Umbilical cord (tissue), 2 donors: ENCODE measurements around the gene F5. TPM values are rescaled to one million over a fixed set of nuclear protein-coding genes. Genes with fewer than 3 reads are reported as not detected.

Source experiments
- DNase-seq: peaks from one replicate; pipeline ENCODE4 v3.0.0-alpha.2; 2015; ENCODE audit warnings: low spot score
- total RNA-seq: library from RNA; depleted of rRNA; stranded (reverse); fragments of >200 nt; gene quantifications from one replicate; pipeline ENCODE4 v1.2.3, GENCODE V29; 2014; ENCODE audit warnings: low replicate concordance; ENCODE audit not compliant: insufficient read depth

The F5 gene
- total RNA-seq, 1 donor from 2014 or later = 2.9 TPM

DNA sequence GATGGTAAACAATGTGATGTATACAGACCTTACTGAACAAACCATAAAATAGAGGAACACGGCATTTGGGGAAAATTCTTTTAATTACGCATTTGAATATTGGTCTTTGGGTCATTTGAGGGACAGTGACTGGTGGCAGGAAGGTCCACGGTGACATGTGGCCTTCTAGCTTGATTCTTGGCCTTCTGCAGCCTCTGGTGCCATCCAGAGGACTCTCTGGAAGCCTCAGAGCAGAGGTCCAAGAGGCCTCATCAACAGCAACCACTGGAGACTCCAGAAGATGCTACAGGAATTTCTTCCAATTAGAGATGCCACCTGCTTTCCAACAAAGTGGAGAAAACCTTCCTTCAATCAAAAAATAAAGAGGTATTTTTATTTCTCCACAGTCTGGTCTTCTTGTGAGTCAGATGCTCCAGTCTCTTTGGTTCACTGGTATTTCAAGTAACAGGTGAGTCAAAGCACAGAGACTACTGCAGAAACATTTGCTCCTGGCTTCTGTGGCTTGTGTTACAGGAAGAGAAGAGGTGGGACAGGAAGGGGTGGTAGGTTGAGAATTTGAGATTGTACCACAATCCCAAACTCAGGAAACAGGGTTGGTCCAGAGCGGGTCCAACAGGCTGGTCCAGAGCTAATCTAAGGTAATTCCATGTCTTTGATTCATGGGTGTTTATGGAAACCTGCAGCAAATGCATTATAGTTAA is 2.7 kb upstream of the F5 start:
- DNase-seq = no peak

DNA sequence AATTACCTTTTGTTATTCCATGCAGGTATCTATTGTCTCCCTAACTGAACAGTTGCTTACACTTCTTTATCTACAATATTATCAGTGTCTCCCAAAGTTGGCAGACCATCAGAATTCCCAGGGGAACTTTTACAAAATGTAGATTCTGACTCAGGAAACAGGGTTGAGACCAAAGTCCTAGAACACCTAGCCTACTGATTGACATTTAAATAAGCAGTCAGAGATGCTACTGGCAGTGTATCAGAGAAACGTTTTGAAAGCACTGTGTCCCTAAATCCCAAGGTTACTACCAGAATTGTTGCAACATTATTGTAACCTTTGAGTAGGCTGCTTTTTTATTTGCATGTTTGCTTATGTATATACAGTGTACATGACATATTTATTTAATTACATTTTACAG is 1.8 kb upstream of the F5 start:
- no peak for DNase-seq

DNA sequence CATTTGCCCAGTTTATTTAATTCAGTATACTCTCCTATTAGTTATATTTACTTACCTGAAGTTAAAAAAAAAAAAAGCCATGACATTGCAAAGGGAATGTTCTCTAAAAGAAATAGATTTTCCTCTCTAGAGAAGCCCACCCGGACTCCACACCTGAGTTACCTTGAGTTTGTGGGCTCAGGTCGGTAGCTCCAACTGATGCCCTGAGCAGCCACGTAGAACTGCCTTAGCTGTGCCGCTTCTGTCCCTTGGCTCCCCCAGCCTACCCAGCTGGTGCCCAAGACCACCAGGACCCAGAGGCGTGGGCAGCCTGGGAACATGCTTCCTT is 250 bp downstream of the F5 start:
- no peak for DNase-seq

DNA sequence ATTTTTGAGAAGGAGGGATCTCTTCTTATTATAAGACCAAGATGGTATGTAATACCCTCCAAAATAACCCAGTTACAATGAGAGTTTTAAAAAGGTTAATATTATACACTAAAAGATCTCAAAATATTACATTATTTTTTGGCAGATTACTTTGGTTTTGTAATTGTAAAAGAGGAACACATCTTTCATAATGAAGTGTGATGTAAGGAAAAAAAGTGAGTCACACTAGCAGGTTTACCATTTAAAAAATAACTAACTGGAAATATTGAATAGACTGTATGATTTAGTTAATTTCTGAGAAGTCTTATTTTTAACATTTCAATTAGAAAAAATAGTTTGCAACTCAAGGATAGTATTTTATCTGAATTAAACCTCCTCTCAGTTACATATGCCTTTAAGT is 1.1 kb downstream of the F5 start:
- DNase-seq = no peak

DNA sequence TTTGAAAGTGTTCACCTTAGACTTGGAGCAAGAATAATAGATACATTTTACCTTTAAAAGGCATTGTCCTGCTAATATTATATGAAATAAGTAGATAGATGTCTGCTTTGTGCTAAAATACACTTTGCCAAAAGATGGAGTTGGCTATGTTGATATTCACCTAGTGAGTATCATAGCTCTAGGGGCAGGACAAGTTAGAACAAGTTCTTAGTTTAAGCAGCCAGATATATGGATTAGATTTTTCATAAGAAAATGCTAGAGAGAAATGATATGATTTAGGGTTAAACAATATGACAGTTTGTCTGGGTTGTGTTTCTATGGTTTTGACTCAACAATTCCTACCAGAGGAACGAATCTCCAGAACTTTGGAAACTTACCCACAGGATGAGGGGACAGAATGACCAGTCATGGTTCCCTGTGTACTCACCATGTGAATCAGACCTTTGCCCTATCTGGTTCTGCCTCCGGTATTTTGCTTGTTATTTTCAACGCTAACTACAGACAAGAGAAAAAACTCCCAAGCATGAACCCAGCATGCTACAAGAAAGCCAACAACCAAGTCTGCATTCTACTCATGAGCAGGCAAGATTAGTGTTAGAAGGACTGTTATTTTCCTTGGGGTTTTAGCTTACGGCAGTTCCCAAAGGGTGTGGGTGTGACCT is 1.7 kb downstream of the F5 start:
- DNase-seq = peak; percentile 38

DNA sequence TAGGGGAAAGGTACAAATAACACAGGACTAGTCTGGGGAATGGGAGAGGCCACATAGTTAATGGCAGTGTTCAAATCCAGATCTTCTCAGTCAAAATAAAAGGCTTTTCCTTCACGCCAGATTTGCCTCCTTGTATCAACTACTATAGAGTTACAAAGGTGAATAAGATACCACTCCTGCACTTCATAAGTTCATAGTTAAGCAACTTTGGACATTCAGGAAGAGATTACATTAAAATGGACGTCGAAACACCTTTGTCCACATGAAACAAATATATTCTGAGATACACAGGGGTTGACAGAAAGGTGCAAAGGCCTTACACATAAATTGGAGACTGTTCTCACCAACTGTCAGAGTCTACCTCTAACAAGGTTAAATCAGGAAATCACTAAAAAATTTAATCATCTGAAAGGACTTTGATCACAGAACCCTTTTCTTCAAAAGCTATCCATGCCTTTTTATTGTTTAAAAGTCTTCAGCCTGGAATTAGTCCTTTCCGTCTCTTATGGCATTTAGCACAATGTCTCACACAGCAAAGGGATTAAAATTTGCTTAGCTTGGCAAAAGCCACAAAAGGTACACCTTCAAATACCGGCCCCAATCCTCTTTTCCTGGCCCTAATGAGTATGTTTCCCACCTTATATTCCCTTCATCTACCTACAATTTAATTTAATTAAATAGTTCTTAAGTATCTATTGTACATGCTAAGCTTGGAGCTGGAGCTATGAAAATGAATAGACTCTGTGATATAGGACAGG is 8.1 kb downstream of the F5 start:
- no peak for DNase-seq

DNA sequence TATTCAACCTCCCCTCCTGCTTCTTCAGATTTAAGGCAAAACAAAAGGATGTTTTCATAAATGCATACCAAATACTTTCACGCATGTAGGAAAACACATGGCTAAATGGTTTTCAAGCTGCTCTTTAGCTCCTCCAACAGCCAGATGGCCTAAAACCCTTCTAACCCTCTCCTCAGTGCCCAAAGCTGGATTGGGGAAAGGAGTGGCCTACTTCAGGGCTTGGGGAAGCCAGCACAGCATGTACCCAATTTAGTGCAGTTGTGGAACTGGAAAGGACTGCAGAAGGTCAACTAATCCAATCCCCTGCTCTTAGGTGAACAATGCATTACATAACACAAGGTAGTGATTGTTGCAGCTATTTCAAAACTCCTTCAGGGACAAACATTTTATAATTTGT is 9.3 kb downstream of the F5 start:
- no peak for DNase-seq

DNA sequence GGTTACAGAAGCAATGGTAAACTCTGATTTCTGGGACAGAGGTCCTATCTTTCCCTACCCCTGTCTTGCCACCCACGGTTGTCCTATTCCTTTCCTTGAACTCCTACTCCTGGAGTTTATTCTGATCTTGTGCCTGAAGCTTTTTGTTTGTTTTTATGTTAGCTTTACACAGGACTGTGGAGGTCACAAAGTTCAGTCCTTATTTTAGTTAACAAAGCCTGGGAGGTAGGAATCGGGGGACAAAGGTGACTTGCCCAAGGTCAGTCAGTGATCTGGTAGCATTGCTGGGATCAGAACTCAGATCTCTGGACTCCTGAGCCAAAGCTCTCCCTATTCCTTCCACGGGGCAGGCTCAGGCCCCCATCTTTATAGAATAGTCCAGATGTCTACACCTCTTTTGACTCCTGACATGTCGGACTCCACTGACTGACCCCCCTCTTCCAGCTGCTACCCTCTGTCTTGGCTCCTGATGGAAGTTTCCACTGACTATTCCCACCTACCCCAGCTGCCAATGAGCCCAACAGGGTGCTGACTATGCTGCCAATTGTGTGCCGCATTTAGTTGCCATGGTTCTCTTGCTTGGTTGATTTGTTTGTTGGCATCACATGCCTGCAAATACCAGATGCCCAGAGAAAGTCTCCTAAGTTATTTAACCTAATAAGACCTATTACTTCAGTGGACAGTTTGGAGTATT is 9.9 kb downstream of the F5 start:
- DNase-seq = no peak

DNA sequence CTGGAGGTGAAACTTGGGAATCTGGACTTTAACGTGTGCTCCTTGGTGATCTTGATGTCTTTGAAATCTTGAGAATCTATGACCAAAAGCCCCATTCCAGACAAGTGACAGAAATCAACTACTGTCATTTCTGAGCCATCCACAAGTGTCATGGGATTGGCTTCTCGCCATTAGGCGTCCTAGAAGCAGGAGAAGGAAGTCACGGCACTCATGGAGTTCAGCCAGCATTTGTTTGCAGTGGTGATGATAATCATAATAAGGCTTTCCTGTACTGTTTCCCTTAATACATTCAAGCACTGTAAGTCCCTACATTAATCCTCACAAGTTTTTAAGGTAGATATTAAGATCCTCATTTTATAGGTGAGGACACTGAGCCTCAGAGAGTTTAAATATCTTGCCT is 11.9 kb downstream of the F5 start:
- no peak for DNase-seq

DNA sequence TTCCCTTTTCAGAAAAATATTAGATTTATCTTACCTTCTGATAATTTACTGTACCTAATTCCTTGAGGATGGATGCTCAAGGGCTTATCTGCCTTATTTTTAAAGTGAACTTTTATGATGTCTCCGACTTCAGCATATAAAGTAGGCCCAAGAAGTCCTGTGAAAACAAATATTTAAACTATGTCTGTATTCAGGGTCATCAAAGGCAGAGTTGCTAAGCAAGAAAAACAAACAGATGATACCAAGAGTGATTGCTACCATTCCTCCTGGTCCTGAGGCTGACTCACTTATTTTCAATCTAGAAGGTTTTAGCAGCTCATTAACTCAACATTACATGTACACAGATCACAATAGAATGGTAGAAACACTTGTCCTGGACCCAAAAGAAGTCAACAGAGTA is 14.1 kb downstream of the F5 start:
- DNase-seq = peak; percentile 77

DNA sequence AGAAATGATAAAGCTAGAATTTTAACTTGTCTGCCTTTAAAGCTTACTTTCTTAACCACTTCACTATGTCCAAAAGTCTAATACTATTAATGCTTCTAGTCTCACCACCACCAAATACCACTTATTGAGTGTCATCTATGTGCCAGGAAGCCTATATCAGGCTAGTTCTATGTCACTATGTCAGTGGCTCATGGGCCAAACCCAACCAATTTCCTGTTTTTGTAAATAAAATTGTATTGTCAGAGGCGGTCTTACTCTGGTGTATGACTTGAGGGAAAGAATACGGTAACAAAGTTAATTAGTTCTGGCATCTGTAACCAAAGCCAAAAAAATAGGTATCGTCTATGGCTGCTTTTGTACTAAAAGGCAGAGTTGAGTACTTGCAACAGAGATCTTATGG is 14.8 kb downstream of the F5 start:
- DNase-seq = no peak

DNA sequence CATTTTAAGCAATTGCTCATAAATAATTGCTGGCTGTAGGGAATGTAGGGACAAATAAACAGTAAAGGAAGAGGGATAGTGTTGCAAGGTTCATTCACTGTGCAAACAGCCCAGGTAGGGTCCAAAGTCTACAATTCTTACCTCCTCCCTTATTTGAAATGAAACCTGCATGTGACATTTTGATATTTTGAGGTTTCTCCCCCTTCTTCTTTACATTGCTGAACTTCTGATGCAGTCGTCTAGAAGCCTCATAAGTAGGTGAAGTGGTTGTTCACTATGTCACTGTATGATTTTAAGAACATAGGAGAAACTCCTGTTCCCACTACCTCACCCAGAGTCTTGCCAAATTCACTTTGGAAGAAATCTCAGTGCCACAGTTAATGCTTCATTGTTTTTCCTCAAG is 16.1 kb downstream of the F5 start:
- no peak for DNase-seq

DNA sequence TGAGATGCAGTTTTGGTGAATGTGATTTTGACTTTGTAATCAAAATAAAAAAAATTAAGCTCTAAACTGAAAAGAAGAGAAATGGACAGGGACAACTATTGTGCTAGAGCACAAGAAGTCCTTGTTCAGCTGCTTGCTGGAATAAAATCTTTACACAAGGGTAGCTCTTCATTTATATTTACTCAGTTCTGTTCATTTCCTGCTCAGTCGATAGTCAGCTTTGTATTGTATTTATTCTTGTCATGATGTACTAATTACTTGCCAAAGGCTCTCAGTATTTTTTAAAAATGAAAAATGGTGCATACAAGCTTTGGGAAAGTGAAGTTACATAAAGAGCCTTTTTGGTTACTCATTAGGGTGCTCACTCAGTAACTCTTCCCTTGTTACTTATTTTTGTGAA is 17.8 kb downstream of the F5 start:
- DNase-seq = no peak

DNA sequence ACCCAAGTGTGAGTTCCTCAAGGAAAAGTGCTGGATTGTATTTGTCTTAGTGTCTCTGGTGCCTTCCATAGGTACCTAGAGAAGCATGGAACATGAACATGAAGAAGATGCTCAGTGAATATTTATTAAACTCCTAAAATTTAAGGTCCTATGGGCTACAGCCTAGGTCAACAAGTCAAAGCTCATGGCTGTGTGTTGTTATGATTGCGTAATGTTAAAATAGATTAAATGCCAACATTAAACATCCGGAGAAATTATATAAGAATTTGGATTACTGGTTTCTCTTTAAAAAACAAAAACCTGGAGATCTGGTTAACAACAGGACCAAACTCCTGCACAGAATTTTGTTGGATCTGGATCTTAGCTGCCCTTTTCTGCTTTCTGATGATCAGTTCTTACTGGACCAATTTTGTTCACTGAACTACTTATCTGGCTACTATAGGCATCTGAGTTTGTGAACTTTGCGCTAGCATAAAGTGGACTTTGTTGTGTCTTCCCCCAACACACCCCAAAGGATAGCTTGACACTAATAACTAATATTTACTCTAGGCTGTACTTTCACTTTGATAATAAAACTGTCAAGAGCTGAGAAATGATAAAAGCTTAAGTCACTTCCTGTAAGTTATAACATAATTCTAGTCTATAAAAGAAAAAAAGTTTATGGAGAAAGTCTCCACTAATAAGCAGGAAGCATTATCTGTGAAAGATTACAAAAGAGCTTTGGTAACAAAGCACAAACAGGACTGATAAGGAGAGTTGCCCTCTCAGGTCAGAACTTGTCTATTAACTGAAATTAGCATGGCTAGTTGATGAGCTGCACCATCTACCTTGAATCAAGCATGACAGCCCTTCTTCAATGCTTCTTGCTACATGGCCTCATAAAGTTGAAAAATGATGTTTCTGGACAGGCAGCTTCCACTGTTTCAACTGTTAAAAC is 20.7 kb downstream of the F5 start:
- DNase-seq = peak; percentile 65

DNA sequence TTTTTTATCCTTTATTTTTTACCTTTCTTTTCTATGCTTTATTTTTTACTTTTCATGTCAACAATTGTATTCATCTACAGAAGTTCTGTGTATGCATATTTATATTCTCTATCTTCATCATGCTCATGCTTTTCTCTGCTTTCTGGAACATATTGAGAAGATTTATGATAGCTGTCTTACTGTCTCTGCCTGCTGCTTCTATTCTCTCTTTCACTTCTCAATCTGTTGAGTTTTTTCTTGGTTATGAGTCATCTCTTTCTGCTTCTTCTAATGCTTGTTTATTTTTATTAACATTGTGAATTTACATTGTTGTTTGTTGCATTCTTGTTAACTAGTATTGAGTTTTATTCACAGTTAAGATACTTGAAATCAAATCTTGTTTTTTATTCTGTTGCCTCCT is 22.6 kb downstream of the F5 start:
- no peak for DNase-seq

DNA sequence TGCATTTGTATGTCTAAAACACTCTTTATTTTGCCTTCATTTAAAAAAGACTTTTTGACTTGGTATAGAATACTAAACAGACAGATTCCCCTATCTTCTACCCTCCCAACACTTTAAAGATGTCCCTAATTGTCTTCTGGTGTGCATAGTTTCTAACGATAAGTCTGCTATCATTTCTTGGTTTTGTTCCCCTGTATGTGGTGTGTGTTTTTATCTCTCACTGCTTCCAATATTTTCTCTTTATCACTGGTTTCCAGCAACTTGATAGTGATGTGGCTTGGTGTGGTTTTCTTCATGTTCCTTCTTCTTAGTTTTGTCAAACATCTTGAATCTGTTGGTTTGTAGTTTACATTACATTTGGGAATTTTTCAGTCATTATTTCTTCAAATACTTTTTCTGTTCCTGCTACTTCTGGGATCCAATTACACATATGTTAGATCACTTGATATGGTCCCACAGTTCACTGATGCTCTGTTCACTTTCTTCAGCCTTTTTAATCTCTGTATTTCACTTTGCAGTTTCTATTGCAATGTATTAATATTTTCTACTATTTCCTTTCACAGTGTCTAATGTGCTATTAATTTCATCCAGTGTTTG is 23.2 kb downstream of the F5 start:
- no peak for DNase-seq

DNA sequence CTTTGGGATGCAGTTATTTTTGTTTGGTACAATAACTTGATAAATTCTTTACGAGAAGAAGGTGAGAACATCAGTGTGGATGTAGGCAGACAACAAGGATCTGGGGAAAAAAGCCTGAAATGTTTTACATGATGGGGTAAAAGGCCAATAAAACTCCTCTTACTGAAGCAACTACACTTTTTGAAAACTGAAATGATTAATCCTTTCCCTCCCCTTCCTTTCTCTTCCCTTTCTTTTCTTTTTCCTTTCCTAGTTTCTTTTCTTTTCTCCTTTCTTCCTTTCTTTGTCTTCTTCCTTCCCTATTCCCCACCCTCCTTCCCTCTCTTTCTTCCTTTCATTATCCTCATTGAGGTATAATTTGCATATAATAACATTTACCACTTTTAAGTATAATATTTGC is 24.6 kb downstream of the F5 start:
- no peak for DNase-seq

DNA sequence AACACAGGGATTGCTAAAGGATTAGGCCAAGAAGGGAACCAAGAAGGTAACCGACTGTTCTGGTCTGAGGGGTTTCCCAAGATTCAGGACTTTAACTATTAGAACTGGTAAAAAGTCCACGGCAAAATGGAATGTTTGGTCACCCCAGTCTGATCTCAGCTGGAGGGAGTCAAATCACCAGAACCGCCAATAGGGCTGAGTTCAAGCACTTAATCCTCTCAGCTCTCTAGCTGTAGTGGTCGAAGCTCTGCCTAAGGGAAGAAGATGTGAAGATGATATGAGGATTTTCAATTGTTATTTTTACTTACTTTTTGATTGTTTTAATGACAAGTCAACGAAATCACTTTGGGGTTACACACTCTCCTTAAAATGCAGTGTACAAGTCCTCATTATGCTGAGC is 29.1 kb downstream of the F5 start:
- no peak for DNase-seq

DNA sequence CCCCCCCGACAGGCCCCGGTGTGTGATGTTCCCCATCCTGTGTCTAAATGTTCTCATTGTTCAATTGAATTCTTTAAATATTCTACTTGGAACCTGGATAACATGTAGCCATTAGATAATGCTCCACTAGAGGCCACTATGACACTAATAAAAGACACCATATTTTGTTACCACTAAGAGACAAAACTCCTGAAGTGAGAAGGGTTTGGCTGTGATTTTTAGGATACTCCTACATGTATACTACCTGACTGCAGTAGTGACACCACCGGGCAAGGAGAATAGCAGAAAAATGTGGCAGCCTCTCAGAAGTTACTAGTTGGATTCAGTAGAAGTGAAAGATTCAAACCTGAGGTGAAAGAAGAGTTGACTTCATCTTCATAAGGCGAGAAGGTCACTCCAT is 36.0 kb downstream of the F5 start:
- DNase-seq = peak; percentile 58

DNA sequence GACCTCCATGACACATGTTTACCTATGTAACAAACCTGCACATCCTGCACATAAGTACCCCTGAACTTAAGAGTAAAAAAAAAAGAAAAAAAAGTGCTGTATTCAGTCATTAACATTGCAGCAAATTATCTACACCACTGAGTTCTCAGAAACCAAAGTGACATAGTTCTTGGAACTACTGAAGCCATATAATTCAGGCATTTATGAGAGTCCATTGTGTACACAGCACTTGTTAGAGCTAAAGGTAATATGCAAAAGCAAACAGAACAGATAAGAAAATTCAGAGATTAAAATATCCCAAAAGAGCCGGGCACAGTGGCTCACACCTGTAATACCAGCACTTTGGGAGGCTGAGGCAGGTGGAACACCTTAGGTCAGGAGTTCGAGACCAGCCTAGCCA is 38.0 kb downstream of the F5 start:
- no peak for DNase-seq
